WI38 (cell line): ENCODE measurements around the gene TMEM225B.
A peak's percentile ranks its signal among the peaks of the same experiment; 100 is the strongest.
"Not testable (repeated sequence)": the region's sequence is repeated elsewhere in the genome, so short reads cannot be mapped to it uniquely, and the experiment has no call there.

ENCODE experiments used
- H3K4me3 ChIP-seq: 2 replicates; pipeline ENCODE4 v1.5.1; 2011; ENCODE audit warnings: low read depth, mild to moderate bottlenecking, control low read depth, low read length
- CTCF ChIP-seq: IDR thresholded peaks from 2 replicates; pipeline ENCODE4 v1.5.1; 2012; ENCODE audit warnings: low read depth, mild to moderate bottlenecking, control low read depth, low read length

The TMEM225B gene

GRCh38 chr7:99597762-99598501, at the start of gene TMEM225B:
Gene TMEM225B (plus strand): TSS chr7:99598267. CDS start chr7:99604389, 6,122 bp downstream.
- no peak for TF ChIP-seq CTCF
- H3K4me3 ChIP-seq = no peak within 1 kb of the TSS

GRCh38 chr7:99549545-99549944, 48.5 kb upstream of the TMEM225B start:
- H3K4me3 ChIP-seq = not testable (repeated sequence)

- TF ChIP-seq CTCF = no peak
- peak overlapping the region; percentile 98 for H3K4me3 ChIP-seq
These were observed 46.7 kb upstream of the TMEM225B start for GRCh38 chr7:99551334-99551733.

- TF ChIP-seq CTCF = no peak
- peak within 1 kb of the TSS; percentile 98 for H3K4me3 ChIP-seq
These were observed 46.2 kb upstream of the TMEM225B start, which contains the start of gene FAM200A for GRCh38 chr7:99551767-99552463. Gene FAM200A (minus strand): TSS chr7:99552114. CDS start chr7:99548407, 3,707 bp downstream.

GRCh38 chr7:99553039-99553438, 45.0 kb upstream of the TMEM225B start:
- no peak overlapping the region for H3K4me3 ChIP-seq
- TF ChIP-seq CTCF = no peak

- no peak overlapping the region for H3K4me3 ChIP-seq
- TF ChIP-seq CTCF = no peak
These were observed 43.1 kb upstream of the TMEM225B start for GRCh38 chr7:99554939-99555338.

- H3K4me3 ChIP-seq = peak overlapping the region; percentile 95
- no peak for TF ChIP-seq CTCF
These were observed 40.9 kb upstream of the TMEM225B start for GRCh38 chr7:99557196-99557607.
